Tibial artery (tissue), 4 donors: ENCODE results near the gene SRRM3.

Experiments
- DNase-seq, 2 donors: peaks; one replicate each; pipeline ENCODE4 v3.0.0-alpha.2; 2019
- H3K27ac ChIP-seq, 2 donors: fragments of 200-600 bp; sonication (generic) in 1 of 2; 1 replicate in 1 of 2; 2 replicates in 1 of 2; pipeline ENCODE4 v1.5.1; 2018 to 2019; ENCODE audit warnings: mild to moderate bottlenecking in 1 of 2
- H3K27me3 ChIP-seq, 2 donors: fragments of 200-600 bp; sonication (generic) in 1 of 2; one replicate each; pipeline versions ENCODE4 v1.5.1 to v1.6.0; 2016 to 2019
- H3K36me3 ChIP-seq, 3 donors: fragments of 200-600 bp; sonication (generic) in 2 of 3; one replicate each; pipeline ENCODE4 v1.5.1; 2016 to 2019; ENCODE audit warnings: mild to moderate bottlenecking in 2 of 3
- H3K4me1 ChIP-seq, 4 donors: fragments of 200-600 bp; sonication (generic) in 2 of 4; 1 replicate in 3 of 4; 2 replicates in 1 of 4; pipeline ENCODE4 v1.5.1; 2016 to 2019
- H3K4me3 ChIP-seq, 2 donors: fragments of 200-600 bp; sonication (generic) in 1 of 2; 1 replicate in 1 of 2; 2 replicates in 1 of 2; pipeline ENCODE4 v1.5.1; 2018 to 2019; ENCODE audit warnings: mild to moderate bottlenecking in 2 of 2
- H3K9me3 ChIP-seq, 3 donors: fragments of 200-600 bp; sonication (generic) in 1 of 3; one replicate each; pipeline ENCODE4 v1.5.1; 2016 to 2019
- intact Hi-C: fragments of 100-400 bp; cut with DNase I; formaldehyde crosslinking; loops from one replicate; pipeline ENCODE4 v1.15.0; 2023; ENCODE audit warnings: low total_unique reads
- TF ChIP-seq, protein P1 (sequence below), 2 experiments: fragments of 200-600 bp in 1 of 2; fragments of 450-650 bp in 1 of 2; IDR thresholded peaks; one replicate each; pipeline ENCODE4 v1.5.1; 2017 to 2019; ENCODE audit warnings: antibody characterized with exemption in 2 of 2, mild to moderate bottlenecking in 1 of 2, moderate library complexity in 1 of 2

The SRRM3 gene

DNA sequence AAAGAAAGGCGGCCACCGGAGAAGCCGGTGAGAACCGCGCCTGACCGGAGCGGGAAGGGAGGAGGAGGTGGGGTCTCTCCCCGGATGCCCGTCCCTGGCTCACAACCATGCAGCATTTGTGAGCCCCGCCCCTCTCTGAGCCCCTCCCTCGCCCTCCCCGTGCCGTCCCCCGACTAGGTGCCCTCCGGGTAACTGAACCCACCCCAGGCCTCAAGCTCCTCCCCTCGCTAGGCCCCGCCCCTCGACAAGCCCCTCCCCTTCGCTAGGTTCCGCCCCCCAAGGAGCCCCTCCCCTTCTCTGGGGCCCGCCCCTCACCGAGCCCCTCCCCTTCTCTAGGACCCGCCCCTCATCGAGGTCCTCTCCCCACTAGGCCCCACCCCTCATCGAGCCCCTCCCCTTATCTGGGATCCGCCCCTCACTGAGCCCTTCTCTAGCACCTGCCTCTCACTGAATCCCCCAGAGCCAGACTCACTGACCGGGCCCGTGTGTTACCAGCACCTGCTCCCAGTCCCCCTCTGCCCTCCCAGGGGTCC is 58.5 kb downstream of the SRRM3 start:
- TF ChIP-seq, protein P1, sequence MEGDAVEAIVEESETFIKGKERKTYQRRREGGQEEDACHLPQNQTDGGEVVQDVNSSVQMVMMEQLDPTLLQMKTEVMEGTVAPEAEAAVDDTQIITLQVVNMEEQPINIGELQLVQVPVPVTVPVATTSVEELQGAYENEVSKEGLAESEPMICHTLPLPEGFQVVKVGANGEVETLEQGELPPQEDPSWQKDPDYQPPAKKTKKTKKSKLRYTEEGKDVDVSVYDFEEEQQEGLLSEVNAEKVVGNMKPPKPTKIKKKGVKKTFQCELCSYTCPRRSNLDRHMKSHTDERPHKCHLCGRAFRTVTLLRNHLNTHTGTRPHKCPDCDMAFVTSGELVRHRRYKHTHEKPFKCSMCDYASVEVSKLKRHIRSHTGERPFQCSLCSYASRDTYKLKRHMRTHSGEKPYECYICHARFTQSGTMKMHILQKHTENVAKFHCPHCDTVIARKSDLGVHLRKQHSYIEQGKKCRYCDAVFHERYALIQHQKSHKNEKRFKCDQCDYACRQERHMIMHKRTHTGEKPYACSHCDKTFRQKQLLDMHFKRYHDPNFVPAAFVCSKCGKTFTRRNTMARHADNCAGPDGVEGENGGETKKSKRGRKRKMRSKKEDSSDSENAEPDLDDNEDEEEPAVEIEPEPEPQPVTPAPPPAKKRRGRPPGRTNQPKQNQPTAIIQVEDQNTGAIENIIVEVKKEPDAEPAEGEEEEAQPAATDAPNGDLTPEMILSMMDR (IDR thresholded peaks at IDR 0.05) = no peak
- Histone ChIP-seq H3K27me3 (peaks cover 0 to 58% of the 10 kb centered on the region in 2 donors), H3K4me1 (peaks cover 0 to 9% (median 8%) of the 10 kb centered on the region in 4 donors), H3K9me3 (no peaks in the 10 kb centered on the region), H3K36me3 (no peaks in the 10 kb centered on the region), H3K4me3 (peak overlapping the region in 1 of 2 donors; percentile 30), H3K27ac (no peak overlapping the region)
- no peak for DNase-seq
- intact Hi-C loops = no loop called here

DNA sequence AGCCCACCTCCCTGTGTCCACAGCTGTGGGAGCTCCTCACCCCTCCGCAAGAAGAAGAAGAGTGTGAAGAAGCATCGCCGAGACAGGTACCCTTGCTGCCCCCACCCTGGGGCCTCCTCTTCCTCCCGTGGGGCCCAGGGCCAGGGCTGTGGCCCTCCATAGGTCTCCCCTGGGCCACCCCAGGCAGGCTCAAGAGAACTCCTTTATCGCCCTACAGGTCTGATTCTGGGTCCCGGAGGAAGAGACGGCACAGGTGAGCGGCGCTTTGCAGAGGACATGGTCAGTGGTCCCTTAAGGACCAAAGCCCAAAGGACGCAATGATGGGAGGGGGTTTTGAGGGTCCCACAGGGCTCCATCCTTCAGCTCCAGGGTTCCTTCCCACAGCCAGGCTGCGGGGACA is 59.6 kb downstream of the SRRM3 start:
- peaks cover 0 to 58% of the 10 kb centered on the region in 2 donors for H3K27me3 ChIP-seq
- TF ChIP-seq, protein P1 (IDR thresholded peaks at IDR 0.05) = no peak
- peaks cover 0 to 9% (median 8%) of the 10 kb centered on the region in 4 donors for H3K4me1 ChIP-seq
- no peaks in the 10 kb centered on the region for H3K9me3 ChIP-seq
- H3K36me3 ChIP-seq = no peaks in the 10 kb centered on the region
- no peak overlapping the region for H3K27ac ChIP-seq
- H3K4me3 ChIP-seq = no peak overlapping the region
- intact Hi-C loops = no loop called here
- no peak for DNase-seq

DNA sequence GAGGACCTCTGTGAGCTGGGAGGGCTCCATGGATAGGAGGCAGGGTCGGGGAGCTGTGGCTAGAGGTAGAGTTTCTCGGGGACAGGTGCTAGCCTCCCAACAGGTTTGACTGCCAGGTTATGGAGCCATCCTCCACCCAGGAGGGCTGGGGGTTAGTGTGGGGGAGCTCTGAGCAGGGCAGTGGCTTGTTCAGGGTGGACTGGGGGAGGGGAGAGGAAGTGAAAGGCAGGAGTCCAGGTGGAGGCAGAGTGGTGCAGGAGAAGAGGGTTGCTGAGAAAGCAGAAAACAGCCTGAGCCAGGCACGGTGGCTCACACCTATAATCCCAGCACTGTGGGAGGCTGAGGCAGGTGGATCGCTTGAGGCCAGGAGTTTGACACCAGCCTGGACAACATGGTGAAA is 60.2 kb downstream of the SRRM3 start:
- Histone ChIP-seq H3K4me1 (peaks cover 0 to 12% (median 11%) of the 10 kb centered on the region in 4 donors), H3K36me3 (no peaks in the 10 kb centered on the region), H3K27ac (no peak overlapping the region), H3K27me3 (peaks cover 0 to 60% of the 10 kb centered on the region in 2 donors), H3K9me3 (no peaks in the 10 kb centered on the region), H3K4me3 (no peak overlapping the region)
- no peak for DNase-seq
- TF ChIP-seq, protein P1 (IDR thresholded peaks at IDR 0.05) = no peak
- intact Hi-C loops = no loop called here

DNA sequence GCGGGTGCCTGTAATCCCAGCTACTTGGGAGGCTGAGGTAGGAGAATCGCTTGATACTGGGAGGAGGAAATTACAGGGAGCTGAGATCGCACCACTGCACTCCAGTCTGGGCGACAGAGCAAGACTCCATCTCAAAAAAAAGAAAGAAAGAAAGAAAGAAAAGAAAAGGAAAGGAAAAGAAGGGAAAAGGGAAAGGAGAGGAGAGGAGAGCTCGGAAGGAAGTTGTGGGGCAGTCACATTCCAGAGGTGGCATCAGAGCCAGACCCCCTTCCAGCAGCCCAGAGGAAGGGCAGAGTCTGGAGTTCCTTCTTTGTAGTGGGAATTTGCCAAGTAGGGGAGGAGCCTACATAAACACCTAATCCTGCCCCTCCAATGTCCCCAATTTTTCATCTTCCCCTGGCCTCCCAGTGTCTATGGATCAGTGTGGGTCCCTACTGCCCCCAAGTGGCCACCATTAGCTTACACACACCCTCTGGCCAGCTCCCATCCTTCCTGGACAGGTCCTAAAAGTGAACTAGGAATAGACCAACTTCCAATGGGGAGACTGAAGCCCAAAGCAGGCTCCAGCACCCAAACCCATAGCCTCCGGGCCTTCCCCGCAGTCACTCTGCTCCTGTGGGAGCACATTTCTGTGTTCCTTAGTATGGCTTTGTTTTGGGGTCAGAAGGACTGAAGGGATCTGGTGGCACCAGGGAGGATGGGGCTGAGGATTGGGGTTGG is 61.1 kb downstream of the SRRM3 start:
- DNase-seq = no peak
- H3K36me3 ChIP-seq = no peaks in the 10 kb centered on the region
- H3K4me3 ChIP-seq = no peak overlapping the region
- peaks cover 0 to 65% of the 10 kb centered on the region in 2 donors for H3K27me3 ChIP-seq
- intact Hi-C loops = no loop called here
- H3K4me1 ChIP-seq = peaks cover 0 to 21% (median 20%) of the 10 kb centered on the region in 4 donors
- no peaks in the 10 kb centered on the region for H3K9me3 ChIP-seq
- TF ChIP-seq, protein P1 (IDR thresholded peaks at IDR 0.05) = peak; percentile 44 to 53
- no peak overlapping the region for H3K27ac ChIP-seq

DNA sequence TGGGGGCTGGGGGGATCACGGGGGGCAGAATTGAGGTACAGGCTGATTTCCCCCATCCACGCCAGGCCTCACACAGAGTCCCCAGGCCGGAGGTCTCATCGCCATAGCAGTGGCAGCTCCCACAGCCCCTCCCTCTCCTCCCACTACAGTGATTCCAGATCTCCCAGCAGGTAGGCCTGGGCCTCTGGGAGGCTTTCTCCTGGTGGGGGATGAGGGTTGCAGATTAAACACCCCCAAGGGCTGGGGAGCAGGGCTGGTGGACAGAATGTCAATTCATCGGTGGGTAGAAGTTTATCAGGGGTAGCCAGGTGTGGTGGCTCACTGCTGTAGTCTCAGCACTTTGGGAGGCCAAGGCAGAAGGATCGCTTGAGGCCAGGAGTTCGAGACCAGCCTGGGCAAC is 63.6 kb downstream of the SRRM3 start:
- TF ChIP-seq, protein P1 (IDR thresholded peaks at IDR 0.05) = no peak
- intact Hi-C loops = no loop called here
- H3K27me3 ChIP-seq = peaks cover 0 to 65% of the 10 kb centered on the region in 2 donors

More for the DNA sequence above, 63.6 kb downstream of the SRRM3 start:
- Histone ChIP-seq H3K27ac (no peak overlapping the region), H3K36me3 (no peaks in the 10 kb centered on the region), H3K9me3 (no peaks in the 10 kb centered on the region), H3K4me1 (peaks cover 0 to 24% (median 19%) of the 10 kb centered on the region in 4 donors), H3K4me3 (no peak overlapping the region)
- no peak for DNase-seq
